AG20443 (cell line): ENCODE measurements around the gene BFSP1.

Experiments
- DNase-seq: peaks from one replicate; pipeline ENCODE4 v3.0.0; 2012; ENCODE audit warnings: low spot score, mixed read lengths

The BFSP1 gene

DNA sequence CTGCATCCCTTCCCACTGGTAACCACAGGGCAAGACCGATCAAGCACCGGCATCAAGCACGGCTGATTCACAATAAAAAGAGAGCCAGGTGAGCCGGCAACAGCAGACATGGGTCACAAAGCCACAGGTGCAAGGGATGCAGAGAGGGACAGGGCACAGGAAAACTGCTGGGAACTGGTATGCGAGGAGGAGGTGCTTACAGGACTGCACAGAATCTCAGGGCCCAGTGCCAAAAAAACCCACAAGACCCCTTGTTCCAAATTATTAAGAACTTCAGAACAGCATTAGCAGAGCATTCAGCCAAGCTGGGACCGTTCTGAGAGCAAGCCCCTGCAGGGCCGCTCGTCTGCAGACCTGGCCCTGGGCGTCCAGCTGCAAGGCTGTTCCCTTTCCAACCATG lies 35.4 kb downstream of the BFSP1 start:
- no peak for DNase-seq

DNA sequence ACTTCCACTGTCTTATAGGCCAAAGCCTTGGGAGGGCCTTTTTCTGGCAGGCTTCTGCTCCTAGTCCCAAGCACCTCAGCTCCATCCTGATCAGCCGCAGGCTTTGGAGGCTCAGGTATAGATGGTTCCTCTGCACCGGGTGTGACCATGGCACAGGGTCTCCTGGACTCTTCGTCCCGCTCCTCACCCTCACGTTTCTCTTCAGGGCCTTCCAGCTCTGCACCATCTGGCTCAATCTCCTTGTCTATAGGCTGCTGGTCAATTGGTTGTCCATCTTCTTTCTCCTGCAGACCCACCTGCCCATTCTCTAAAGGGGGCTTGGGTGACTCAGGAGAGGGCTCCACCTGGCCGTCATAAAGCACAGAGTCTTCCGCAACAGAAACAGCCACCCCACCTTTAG lies 37.0 kb downstream of the BFSP1 start:
- DNase-seq: no peak

DNA sequence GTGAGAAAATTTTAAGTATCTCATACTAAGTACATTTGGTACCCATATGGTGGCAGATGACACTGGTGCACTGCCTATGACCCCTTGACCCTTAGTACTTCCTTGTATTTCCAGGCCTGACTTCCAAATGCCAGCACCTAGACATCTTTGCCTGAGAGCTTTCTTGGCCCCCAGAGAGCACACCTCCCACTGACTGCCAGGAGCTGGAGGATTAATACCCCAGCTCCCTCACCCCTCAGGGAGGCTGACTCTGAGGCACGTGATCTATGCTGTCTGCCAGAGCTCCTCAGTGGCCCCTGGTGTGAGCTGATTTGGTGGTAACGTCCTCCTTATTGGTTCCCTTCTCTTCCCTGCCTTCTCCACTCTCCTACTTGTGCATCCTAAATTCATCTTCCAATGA lies 38.0 kb downstream of the BFSP1 start:
- DNase-seq: no peak

DNA sequence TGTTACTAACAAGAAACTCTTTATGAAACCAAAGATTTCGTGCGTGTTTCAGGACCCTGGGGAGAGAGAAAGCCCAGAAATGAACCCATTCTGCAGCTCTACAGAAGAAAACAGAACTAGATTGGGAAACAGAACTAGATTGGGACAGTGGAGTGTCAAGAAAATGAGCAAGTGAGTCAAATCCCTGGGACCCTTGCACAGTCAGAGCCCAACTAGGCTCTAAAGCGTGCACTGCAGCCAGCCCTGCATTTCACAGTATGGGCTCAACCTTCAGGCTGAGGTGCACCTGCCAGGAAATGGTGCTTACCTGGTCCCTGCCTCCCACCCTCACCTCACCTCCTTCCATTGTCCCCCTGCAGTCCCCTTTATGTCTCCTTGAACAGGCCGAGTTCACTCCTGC lies 39.7 kb downstream of the BFSP1 start:
- no peak for DNase-seq

DNA sequence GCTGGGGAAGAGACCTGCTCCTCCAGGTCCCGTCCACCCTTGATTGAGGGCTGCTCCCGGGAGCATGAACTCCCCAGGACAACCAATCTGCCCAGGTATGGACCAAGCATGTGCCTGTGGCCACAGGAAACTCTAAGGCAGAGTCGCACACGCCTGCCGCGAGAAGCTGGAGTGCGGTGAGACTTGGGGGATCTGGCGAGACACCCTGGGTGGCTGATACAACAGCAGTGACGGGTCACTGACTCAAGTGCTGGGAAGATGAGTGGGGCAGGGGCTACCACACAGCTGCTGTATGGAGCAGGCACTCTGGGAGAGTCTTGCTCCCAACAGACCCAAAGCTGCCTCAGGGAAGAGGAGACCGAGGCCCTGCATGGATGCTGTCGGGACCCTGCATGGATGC lies 40.1 kb downstream of the BFSP1 start:
- DNase-seq: no peak

DNA sequence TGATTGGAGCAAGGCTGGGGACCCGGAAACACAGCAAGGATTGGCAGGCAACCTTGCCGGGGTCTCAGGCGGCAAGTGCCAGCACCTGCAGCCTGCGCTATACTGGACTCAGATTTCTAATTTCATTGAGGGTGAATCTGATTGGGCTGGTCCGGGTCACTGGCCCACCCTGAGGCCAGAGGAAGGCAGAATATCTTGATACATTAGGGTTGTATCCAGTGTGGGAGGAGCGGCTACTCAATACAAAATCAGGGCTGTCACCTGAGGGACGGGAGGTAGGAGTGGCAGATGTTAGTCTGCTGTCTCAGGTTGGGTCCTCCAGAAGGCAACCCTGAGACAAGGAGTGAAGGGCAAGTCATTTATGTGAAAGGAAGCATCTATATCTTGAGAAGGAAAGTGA lies 40.7 kb downstream of the BFSP1 start:
- DNase-seq: no peak

DNA sequence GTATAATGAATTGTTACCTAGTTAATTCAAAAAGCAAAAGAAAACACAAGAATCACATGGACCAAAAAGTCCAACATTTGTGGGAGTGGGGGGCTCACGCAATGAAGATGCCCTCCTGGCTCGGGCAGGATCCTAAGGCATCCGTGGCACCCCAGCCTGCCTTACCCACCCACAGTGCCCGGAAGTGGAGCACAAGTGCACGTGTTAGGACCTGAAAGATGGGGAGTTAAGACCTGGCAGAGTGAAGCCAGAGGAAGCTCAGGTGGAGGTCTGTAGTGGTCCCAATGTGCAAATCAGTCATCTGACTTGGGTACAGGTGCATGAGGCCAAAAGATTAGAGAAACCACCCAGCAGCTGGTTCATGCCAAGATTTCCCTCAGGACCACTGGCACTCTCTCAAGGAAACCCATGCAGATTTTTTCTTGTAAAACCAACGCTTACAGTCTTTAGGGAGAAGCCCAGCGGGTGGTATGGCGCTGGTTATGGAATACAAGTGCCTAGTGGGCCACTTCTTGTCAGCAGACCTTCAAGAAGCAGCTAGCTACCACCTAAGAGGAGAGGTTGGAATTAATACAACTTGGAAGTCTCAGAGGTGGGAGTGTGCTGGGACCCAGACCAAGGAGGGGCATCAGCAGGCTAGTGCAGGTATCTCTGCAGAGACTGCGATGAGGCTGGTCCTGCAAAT lies 42.1 kb downstream of the BFSP1 start:
- DNase-seq: no peak

DNA sequence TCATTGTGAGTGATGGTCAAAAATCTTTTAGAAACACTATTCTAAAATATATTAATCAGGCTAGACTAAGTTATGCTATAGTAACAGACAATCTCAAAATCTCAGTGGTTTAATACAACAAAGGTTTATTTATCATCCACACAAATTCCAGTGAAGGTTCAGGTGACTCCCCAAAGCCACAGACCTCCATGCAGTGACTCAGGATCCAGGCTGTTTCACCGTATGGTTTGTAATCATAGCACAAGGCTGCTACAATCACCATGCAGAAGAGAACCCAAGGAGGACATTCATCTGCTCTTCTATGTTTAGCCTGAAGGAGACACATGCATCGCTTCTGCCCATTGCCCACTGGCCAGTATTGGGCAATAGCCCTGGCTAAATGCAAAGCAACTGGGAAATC lies 46.2 kb downstream of the BFSP1 start:
- no peak for DNase-seq

DNA sequence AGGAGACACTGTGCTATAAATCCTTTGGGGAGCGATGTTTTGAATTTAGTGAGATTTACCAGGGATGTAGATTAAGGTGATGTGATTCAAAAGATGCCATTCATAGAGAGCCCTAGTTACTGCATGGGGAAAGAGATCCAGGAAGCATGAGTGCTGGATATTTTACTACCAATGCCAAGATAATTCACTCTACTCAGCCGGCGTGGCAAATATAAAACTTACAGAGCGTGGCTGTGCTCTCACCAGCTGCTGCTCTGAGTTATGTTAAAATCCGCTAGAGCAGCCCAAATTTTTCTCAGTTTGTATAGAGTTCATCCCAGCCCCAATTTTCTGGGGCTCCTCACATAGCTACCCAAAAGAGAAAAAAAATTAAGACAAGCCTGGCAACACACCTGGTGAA lies 48.6 kb downstream of the BFSP1 start:
- no peak for DNase-seq

DNA sequence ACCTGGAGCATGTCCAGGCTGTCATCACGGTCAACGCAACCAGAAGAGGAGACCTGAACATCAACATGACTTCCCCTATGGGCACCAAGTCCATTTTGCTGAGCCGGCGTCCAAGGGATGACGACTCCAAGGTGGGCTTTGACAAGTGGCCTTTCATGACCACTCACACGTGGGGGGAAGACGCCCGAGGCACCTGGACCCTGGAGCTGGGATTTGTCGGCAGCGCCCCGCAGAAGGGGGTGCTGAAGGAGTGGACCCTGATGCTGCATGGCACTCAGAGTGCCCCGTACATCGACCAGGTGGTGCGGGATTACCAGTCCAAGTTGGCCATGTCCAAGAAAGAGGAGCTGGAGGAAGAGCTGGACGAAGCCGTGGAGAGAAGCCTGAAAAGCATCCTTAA lies 49.5 kb downstream of the BFSP1 start:
- DNase-seq: no peak

DNA sequence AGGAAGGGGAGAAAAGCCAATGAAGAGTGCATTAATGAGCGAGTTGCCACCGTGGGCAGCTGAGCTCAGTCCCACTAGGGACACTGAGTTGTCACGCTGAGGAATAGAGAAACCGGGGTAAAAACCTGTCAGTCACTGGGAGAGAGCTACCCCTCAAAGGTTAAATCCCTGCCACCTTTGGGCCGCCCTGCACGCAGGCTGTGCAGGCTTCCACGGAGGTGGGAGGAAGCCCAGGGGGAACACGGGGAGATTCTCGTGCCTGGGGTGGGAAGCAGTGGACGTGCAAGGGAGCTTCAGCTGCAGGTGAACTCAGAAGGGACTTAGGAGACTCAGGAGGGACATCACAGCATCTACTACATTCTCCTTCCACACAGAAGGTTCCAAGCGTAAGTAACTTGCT lies 50.5 kb downstream of the BFSP1 start:
- no peak for DNase-seq

DNA sequence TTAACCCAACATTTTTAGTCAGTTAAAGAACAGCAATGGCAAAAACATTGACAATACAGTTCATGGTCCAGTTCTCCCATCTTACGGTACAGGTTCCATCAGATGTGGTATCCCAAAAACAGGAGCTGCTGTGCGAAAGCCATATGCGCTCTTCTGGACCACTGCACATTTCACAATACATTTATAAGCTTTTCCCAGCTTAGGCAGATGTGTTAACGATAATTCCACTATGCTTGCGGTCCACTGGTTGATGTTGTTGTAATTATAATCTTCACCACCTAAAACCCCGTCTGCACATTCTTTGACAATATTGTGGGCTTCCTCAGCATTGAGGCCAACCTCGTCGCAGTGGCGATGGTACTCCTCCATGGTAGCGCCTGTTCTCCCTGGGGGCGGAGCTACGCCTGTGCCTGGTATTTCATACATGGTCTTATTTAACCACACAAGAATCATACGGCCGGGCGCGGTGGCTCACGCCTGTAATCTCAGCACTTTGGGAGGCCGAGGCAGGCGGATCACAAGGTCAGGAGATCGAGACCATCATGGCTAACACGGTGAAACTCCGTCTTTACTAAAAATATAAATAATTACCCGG lies 52.0 kb downstream of the BFSP1 start:
- DNase-seq: no peak

DNA sequence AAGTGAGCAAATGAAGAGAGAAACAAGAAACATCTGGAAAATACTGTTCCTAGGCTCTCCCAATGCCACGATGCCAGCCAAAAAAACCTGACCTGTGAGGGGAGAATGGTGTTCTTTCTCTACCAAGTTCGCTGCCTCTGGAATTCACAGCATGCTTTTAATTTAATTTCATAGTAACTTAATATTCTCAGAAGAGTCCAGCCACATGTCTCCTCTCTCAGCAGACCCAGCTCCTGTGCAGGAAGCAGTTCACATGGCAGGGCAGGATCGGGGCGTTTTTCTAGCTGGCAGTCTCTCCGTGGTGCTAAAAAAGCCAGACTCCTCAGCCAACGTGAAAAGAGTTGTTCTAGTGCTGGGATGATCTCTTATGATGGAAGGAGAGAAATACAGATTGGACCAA lies 57.5 kb downstream of the BFSP1 start:
- DNase-seq: no peak

DNA sequence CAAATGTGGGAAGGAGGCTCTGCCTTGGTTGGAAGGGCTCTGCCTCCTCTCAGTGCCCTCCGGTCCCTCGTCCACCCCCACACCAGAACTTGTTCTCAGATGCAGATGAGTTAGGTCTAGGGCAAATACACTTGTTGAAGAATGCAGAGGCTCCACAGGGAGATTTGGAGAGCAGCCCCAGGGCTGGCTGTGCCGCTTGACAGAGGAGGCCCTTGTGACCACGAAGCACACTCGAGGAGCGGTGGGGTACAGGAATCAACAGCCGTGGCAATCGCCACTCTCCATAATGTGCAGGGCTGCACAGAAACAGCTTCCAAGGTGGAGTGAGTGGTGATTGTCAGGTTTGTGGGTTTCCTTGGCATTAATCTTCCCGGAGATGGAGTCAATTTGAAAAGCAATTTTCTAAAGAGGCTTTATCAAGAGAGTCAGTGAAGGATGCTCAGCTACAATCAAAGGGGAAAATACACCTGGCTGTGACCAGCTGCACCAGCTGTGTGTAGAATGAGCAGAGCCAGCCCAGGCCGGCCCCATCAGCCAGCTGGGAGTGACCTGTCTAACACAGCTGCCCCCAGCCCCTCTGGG lies 59.5 kb downstream of the BFSP1 start:
- no peak for DNase-seq

DNA sequence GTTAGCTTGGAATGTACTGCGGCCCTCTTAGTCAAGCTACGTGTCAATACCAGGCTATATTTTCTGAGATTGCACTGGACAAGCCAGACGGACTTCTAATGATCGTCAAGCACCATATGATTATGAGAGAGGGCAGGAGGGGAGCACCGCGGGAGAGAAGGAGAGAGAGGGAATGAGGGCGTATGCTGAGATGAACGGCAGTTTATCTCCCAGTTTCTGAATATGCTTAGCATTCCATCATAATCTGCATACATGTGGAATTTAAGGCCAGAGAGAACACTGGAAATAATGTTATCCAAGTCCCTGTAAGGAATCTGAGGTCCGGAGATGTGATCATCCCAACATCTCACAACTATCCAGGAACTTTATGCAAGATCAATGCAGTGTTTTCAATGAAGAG lies 60.2 kb downstream of the BFSP1 start:
- no peak for DNase-seq

DNA sequence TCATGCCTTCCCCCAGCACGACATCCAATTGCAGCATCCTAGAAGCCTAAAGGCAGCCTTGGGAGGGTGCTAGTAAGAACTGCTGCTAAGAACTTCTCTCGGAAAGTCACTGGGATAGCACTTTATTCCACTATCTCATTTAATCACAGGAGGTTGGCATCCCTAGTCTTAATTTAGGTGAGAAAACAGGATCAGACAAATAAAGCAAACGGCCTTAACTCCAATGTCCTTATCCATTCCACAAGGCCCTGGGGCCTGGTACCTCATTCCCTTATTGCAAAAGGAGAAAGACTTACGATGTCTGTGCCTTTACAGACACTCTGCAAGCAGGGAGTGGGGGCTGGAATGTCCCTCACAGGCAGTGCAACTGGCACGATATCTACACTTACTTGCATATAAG lies 60.7 kb downstream of the BFSP1 start:
- no peak for DNase-seq

DNA sequence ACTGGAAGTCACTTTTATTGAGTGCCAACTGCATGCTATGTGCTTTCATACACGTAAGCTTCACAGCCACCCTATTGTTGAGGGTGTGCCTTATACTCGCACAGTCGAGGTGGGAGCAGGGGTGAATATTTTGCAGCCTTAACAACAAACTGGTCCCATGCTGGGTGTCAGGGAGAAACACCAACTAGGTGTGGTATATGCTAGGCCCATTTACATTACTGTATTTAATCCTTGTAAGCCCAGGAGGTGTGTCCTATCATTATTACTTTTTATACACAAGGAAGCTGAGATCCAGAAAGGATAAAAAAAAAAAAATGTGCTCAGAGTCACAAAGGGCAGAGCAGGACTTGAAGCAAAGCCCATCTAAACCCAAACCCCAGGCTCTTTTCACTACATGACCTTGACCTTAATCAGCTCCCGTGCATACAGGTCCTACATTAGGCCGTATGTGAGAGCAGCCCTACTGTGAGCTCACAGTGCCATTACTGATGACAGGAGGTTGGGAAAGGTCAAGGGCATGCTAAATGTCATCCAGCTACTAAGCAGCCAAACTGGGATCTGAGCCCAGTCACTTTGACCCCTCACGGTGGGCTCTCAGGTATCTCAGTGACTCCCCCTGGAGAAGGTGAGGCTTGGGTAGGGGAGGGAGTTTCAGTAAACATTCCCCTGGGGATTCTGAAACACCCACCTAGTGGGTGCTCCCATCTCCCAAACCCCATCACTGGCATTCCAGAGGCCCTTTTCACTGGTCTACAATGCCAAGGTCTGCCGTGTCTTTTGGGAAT lies 61.7 kb downstream of the BFSP1 start:
- no peak for DNase-seq

DNA sequence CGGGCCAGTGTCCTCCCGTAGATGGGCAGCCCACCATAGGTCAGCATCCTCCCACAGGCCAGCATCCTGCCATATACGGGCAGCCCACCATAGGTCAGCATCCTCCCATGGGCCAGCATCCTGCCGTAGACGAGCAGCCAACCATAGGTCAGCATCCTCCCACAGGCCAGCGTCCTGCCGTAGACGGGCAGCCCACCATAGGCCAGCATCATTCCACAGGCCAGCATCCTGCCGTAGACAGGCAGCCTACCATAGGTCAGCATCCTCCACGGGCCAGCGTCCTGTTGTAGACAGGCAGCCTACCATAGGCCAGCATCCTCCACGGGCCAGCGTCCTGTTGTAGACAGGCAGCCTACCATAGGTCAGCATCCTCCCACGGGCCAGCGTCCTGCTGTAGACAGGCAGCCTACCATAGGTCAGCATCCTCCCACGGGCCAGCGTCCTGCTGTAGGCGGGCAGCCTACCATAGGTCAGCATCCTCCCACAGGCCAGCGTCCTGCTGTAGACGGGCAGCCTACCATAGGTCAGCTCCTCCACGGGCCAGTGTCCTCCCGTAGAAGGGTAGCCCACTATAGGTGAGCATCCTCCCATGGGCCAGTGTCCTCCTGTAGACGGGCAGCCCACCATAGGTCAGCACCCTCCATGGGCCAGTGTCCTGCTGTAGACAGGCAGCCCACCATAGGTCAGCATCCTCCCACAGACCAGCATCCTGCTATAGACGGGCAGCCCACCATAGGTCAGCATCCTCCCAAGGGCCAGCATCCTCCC lies 62.9 kb downstream of the BFSP1 start:
- DNase-seq: no peak

DNA sequence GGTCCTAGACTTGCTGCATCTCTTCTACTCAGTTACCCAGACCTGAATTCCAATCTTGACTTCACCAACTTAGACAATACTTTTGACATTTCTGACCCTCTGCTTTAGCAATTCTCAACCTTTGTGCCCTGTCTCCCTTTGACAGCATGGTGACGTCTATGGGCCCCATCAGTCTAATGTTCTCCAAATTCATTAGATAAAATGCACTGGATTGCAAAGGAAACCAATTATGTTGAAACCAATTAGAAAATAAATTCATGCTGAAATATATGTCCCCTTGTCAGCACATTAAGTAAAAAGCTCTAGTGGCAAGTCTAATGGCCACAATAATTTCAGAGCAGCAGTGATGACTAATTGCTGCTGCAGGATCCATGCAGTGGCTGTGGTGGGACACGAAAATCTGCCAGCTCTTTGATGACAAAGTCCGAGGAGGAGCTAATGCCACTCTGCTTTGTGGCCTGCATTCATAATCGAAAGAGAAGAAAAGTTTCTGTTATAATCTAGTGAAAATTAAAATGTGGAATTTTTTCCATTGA lies 64.0 kb downstream of the BFSP1 start:
- no peak for DNase-seq

DNA sequence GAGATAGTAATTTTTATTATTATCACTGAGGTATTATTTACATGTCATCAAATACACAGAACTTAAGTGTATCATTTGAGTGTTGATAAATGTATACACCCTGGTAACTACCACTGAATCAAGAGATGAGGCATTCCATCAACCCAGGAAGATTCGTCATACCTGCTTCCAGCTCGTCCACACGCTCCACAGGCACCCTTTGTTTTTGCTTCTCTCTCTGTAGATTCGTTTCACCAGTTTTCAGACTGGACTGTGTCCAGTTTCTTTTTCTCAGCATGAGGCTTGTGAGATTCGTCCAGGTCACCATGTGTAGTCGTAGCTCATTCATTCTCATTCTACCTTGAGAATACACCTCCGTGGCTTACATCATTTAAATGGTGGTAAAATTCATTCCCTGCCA lies 64.5 kb downstream of the BFSP1 start:
- DNase-seq: no peak

DNA sequence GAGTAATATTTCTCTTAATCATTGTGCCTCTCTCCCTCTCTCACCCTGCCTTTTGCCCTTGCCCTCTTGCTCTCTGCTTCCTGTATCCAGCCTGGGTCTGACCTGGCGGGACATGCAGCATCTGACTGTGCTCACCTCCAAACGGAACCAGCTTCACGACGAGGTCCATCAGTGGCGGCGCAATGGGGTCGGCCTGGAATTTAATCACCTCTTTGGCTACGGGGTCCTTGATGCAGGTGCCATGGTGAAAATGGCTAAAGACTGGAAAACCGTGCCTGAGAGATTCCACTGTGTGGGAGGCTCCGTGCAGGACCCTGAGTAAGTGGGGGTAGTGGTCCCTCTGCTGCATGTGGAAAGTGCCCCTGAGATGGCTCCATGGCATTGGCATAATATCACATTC lies 65.9 kb downstream of the BFSP1 start:
- DNase-seq: no peak

DNA sequence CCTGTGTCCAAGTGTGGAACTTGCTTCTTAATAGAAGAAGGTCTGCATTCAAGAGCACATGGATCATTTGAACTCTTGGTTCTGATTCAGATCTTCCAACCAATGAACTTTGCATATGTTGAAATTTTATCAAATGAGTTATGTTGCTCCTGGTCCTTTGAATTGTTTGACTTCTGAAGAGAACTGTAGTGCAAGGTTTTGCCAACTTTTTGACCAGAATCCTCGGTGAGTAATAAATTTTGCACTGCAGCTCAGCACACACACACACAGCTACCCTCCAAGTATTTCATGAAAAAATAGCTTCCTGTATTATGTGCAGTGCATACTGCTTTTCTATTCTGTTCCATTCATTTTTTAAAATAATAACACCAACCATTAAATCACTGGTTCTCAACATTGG lies 67.5 kb downstream of the BFSP1 start:
- DNase-seq: no peak
